GM18861 (cell line): Measurements from ENCODE around the gene DBP.
"Not testable (repeated sequence)": the region's sequence is repeated elsewhere in the genome, so short reads cannot be mapped to it uniquely, and the experiment has no call there.

Experiments used
- ATAC-seq: cut with Tn5 transposase; IDR thresholded peaks from one replicate; pipeline ENCODE4 v1.9.1; 2021; ENCODE audit not compliant: unreplicated experiment

The DBP gene

GRCh38 chr19:48668332-48668731 lies 31.2 kb upstream of the DBP start:
- no peak for ATAC-seq

DNA sequence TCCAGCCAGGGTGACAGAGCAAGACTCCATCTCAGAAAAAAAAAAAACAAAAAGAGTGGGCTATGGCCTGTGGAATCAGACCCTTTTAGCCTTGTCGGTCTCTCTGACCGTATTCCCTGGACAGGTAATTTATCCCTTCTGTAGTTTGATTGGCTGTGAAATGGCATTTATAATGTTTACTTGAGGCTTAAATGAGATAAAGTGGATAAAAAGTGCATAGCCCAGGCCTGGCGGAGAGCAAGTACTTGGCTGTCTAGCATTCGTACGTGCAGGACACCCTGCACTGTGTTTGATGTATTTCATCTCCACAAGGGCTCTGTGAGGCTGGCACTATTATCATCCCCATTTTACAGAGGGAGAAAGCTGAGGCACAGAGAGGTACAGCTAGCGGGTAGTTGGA lies 28.6 kb upstream of the DBP start:
- no peak for ATAC-seq

DNA sequence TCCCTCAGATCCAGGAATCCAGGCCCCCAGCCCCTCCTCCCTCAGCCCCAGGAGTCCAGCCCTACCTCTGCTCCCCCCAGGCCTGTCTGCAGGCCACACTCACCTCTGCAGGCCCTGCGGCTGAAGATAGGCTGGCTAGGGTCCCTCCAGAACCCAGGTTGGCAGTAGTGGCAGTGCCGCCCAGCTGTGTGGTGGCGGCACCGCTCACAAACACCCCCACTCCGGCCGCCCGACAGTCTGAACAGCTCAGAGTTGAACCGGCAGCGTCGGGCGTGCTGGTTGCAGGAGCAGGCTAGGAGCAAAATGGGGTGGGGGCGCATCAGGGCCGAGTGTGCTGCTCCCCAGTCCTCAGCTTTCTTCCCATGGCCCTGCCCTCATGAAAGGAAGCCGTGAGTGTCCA lies 27.3 kb upstream of the DBP start:
- no peak for ATAC-seq

- ATAC-seq, result no peak
These were observed 26.5 kb upstream of the DBP start for GRCh38 chr19:48663667-48664066.

DNA sequence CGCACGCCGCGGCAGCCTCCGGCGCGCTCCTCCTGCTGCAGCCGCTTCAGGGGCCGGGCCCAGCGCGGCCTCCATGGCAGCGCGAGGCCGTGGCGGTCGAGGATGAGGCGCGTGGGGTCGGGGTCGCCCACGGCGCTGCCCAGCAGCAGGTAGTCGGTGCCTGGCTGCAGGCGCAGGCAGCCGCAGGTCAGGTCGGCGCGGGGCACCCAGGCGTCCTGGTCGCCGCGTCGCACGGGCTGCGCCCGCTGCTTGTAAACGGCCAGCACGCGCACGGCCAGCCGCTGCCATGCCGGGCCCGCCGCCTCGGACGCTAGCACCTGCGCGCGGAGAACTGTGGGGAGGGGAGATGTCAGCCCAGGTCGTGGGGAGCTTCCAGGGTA lies 24.5 kb upstream of the DBP start:
- ATAC-seq, result no peak

DNA sequence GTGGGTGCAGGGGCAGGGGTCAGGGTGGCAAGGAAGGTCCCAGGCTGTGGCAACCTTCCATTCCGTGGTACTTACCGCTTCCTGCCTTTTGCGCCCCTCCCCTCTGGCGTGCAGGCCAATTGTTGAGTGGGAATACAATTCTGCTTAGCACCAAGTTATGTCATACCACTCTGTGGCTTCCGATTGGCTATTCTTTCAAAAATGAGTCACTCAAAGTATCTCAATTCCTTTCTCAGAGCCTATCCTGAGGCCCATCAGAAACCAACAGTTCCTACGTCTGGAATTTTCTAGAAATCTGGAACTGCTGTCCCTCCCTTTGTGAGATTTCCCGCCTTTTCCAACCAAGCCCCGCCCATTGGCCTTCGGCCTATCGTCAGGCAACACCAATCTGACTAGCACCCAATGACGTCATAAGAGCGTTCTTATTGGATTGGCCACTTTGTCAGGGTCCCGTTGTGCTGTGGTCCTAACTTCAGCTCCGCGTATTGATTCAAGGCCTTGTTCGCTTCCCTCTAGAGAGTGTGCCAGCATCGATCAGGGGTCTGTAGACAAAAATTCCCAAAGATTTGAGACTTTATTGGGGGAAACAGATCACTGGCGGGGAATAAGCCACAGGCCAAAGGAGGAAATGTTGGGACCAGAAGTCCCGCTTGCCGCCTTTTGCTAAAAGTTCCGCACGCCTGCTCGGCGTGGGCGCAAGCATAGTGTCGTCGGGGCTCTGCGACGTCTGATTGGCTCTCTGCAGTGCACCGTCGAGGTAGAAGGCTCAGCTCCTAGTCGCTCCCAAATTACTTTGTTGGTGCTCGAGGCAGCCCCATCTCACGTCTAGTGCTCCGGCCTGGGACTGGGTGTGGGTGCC lies 23.9 kb upstream of the DBP start:
- peak; percentile 74 for ATAC-seq

DNA sequence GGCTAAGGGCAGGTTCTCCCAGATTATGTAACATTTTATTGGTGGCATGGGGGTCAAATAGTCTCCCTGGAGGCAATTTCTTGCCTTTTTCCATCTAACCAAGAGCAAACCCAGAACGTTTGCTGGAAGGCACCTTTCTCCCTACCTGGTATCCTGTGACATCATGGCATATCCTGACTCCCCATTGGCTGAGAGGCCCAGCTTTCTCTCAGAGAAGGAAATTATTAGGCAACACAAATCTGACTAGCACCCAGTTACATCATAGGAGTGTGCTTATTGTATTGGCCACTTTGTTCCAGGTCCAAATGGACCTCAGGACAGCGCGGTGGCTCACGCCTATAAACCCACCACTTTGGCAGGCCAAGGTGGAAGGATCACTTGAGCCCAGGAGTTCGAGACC lies 22.6 kb upstream of the DBP start:
- ATAC-seq, result no peak

- no peak for ATAC-seq
These were observed 21.3 kb upstream of the DBP start for GRCh38 chr19:48658483-48658882.

- ATAC-seq, result not testable (repeated sequence)
These were observed 20.6 kb upstream of the DBP start for GRCh38 chr19:48657828-48658227.

DNA sequence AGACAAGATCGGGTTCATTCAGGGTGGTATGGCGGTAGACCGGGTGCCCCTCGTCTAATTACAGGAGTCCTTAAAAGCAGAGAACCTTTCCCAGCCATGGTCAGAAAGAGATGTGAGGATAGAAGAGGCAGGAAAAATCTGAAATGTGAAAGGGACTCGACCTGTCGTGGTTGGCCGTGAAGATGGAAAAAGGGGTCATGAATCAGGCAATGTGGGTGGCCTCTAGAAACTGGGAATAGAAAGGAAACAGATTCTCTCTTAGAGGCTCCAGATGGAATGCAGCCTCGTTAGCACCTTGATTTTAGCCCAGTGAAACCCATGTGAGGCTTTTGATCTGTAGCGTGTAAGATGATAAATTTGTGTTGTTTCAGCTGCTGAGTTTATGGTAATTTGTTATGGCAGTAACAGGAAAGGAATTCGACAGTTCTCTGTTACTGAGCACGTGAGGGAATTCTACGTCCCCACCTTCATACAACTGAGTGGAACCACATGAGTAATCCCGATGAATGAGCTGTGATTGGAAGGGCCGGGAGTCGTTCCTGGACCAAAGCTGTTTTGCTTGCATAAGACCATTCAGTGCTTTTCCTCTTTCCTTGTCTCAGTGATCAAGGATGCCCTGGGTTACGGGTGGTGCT lies 19.8 kb upstream of the DBP start:
- ATAC-seq, result no peak

DNA sequence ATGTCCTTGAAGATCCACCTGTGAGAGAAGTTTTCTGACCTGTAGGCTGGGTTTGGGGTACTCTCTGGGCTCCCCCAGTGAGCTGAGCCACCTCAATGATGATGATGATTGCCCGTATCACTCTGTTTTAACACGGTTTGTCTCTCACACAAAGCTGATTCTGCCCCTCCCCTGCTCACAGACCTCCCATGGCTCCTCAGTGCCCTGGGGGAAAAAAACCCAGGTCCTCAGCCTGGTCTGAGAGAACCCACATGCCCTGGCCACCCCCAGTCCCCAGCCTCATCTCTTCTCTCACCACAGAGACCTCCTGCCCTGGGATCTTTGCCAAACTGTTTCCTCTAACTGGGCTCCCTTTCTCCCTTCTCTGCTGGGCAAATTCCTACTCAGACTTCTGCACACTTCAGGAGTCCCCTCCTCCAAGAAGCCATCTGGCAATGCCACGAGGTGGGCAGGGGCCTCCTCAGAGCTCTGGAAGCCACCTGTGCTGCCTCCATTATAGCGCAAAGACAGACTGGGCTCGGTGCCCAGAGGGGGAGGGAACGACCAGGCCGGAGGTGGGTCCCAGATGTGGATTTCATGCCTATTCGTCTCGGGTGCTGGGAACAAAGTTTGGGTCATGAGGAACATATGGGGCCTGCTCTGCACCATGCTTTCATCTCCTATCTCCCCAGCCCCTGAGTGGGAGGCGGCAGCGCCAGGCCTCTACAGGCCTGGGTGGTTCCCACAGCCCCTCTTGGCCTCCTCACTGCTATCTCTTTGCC lies 17.3 kb upstream of the DBP start:
- no peak for ATAC-seq

DNA sequence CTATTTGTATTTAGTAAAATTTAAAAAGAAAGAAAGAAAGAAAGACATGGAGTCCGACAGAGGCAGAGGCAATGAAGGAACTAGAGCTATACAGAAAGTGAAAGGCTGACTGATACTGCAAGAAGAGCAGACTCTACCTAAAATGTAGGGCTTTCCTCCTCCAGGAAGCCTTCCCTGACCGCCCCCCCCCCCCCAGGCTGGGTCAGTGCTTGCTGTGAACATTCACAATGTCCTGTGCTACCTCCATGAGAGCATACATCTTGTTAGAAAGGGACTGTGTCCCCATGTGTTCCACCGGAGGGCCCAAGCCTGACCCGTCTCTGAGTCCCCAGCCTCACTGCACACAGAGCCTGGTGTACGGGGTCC lies 14.5 kb upstream of the DBP start:
- ATAC-seq, result no peak

DNA sequence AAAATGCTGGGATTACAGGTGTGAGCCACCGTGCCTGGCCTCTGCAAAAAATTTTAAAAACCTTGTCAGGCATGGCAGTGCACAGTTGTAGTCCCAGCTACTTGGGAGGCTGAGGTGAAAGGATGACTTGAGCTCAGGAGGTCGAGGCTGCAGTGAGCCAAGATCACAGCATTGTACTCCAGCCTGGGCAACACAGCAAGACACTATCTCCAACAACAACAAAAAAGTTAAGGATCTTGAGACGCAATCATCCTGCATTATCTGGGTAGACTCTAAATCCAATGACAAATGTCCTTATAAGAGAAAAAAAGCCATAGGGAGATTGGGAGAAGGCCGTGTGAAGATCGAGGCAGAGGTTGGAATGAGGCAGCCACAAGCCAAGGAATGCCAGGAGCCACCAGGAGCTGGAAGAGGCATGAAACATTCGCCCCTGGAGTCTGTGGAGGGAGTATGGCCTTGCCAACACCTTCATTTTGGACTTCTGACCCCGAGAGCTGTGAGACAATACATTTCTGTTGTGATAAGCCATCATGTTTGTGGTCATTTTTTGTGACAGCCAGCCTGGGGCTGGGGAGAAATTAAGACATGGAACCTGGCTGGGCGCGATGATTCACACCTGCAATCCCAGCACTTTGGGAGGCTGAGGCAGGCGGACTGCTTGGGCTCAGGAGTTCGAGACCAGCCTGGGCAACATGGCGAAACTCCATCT lies 13.9 kb upstream of the DBP start:
- ATAC-seq, result no peak

DNA sequence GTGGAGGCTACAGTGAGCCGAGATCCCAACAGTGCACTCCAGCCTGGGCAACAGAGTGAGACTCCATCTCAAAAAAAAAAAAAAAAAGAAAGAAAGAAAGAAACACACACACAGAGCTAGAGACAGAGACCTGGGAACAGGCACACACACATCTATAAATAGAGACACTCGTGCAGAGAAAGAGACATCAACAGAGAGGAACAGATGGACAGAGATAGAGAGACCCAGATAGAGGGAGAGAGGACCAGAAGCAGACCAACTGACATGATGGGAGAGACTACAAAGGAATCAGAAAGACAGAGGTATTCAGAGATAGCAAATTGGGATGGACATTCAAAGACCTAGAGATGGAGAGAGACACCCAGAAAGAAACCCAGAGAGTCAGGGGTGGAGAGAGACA lies 11.0 kb upstream of the DBP start:
- no peak for ATAC-seq

DNA sequence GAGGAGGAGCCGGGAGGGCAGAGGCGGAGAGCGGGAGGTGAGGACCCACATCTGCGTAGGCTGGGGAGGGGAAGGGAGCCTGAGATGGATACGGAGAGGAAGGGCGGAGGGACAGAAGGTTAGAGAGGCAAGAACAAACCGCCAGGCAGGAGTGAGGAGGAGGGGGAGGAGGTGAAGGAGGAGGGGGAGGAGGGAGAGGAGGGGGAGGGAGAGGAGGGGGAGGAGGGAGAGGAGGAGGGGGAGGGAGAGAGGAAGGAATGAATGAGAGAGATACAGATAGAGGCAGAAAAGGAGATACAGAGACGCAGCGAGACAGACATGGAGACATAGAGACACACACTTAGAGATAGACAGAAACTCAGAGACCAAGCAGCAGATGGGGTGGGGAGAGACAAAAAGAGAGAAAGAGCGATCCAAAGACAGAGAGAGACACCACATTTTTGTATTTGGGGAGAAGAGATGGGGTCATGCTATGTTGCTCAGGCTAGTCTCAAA lies 9.6 kb upstream of the DBP start:
- no peak for ATAC-seq

DNA sequence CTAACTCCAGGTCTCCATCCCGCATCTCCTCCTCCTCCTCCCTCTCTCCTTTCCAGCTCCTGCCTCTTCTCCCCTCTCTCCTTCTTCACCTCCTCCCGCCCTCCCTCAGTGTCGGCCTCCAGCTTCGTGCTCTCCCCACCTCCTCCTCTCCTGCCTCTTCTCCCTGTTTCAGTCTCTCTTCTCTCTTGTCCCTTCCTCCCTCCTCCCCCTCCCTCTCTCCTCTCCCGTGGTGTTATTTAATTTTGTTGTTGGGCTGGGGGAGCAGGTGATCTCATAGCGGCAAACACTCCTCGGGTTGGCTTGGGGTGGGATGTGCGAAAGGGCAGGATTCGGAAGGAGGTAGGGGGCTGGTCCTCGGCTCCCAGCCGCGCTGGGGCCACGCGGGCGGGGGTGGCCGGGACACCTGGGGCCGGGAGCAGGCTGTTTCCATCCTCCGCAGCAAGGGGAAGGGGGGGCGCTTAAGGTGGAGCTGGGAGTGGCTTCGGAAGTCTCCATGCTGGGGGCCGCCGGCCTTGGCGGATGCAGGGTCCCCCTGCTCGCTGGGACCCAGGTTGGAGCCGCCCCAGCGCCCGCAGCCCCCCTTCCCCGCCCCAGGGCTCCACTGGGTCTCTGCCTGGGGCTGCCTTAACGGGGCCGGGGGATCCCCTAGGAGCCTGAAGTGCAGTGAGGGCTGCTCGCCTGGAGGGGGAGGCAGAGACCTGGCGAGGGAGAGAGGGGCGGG lies 9.0 kb upstream of the DBP start, which contains the start of gene CA11:
Gene CA11 (minus strand): TSS at position 187 of the 721 bp plus-strand sequence. CDS start 555 bp downstream, outside the sequence.
- ATAC-seq, result no peak

DNA sequence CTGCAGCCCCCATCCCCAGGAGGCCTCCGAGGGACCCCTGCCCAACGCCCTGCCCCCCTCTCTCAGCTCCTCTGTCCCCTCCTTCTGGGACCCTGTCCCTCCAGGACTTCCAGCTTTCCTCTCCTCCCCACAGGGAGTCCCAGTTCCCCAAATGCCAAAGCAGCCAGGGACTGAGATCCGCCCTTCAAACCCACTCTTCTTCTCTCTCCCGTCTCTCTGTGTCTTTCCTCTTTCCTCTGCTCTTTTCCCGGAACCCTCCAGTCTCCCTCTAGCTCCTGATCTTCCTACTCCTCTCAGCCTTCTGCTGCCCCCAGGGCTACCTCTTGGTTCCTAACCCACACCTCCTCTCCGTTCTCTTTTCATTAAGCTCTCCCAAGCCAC lies 8.4 kb upstream of the DBP start:
- ATAC-seq, result no peak

DNA sequence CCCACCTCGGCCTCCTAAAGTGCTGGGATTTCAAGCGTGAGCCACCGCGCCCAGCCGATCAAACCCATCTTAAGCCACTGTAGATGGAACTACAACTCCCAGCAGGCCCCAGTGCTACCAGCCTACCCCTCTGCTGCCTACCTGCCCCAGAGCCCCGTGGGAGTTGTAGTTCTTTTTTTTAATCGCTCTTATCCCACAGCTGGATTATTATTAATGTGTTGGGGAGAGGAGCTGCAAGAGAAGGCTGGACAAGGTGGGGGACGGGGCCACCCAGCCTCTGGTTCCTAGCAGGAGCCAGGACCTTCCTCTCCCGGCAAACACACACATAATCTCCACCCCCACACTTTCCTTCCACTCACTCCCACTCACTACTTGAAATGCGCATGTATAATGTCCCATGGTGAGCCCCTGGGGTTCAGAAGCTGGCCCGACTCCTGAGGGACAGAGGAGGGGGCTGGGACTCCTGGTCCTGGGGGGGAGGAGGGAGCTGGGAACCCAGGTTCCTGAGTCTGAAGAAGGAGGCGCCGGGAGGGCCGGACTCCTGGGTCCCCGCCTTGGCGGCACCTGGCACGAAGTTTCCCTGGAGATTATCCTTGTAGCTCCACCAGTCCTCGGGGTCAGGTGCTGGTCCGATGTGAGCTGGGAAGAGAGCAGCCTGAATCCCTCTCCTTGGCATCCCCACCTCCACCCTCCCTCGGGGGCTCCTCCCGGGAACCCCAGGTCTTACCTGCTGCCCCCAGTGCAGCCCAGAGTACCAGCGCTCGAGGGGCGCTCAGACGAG lies 7.8 kb upstream of the DBP start:
- no peak for ATAC-seq

DNA sequence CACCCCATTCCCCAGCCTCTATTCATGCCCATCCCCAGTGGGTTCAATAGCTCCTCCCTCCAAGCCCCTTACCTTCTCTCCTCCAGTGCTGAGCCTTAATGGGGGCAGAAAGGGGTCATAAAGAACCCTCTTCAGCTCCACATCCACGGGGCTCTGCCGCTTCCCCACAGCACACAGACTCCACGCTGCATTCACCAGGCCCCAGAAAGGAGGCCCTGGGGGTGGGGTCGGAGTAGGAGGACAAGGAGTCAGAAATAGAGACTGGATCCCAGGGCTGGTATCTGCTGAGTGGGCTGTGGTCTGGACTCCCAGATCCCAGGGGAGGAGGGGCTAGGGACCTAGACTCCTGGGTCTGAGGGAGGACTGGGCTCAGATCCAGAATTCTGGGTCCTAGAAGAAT lies 7.2 kb upstream of the DBP start:
- ATAC-seq, result no peak

GRCh38 chr19:48642862-48643261 lies 5.7 kb upstream of the DBP start:
- ATAC-seq, result no peak
